CD4-positive, alpha-beta T cell treated with Interleukin-4 for 4 hours (primary cell): ENCODE data around the gene C2orf72.
"Not testable (repeated sequence)": the region's sequence is repeated elsewhere in the genome, so short reads cannot be mapped to it uniquely, and the experiment has no call there.

Source experiments
- DNase-seq: peaks from one replicate; pipeline ENCODE4 v3.0.0-alpha.2; 2020

The C2orf72 gene

GRCh38 chr2:231047923-231048915 lies 10.9 kb downstream of the C2orf72 start:
- no peak for DNase-seq

DNA sequence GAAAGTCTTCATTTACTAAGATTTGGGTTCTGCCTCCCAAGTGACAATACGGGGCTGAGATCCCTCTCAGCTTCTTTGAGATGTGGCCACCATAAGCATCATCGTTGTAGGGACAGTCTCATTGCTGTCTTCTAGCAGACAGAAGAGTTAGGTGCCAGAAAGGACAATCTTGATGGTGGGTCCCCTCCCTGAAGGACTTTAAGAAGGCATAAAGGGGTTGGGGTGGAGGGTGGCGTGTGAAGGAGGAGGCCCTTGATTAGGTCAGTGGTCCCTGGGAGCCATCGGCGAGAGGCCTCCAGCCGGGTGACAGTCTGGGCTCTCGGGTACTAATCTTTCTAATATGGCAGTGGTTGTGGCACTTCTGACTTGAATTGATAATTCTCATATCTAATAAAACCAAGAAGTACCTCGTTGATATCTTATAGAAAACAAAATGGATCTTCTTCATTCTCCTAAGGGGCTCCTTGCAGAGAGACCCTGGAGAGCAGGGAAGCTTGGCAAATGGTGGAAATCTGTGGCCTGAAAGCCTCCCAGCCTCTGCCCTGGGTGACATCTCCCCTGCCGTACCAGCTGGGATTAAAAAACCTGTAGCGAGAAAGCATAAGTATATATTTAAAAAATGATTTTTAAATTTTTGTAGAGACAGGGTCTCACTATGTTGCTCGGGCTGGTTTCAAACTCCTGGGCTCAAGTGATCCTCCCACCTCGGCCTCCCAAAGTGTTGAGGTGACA lies 12.1 kb downstream of the C2orf72 start:
- no peak for DNase-seq

DNA sequence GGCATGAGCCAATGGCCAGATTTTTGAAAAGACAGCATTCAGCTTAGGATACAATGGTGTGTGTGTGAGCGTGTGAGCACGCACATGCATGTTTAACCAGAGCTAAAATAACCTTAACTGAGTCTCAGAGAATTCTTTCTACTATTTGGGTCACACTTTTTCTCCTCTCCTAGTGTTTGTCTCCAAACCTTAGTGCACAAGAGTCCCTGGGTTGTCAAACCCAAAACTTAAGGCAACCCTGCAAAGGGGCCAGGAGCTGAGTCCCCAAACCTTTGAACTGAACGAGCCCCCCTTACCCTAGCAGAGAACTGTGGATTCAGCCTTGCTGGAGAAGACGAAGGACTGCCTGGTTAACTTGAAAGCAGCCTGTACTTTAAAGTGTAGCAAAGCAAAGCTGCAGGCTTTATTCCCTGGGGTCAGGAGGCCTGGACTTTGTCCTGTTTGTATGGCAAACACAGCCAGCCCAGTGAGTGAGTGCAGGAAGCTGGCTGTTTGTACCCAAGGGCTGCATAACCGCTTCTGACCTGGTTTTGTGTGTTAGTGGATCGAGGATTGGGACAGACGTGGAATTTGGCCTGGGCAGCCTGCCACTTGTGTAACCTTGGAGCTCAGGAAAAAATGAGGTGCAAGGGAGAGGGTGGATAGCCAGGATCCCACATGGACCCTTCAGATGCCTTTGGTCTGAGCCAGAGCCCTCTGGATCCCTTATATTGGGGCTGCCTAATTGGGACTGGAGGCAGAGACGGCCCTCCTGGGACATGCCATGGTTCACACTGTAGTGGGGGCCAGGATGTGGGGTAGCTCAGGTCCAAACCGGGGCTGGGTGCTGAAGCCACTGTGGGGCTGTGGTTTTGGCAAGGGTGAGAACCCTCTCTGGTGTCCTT lies 12.9 kb downstream of the C2orf72 start:
- DNase-seq = no peak

GRCh38 chr2:231051116-231051515 lies 13.8 kb downstream of the C2orf72 start:
- no peak for DNase-seq

- peak; percentile 82 for DNase-seq
Observed at GRCh38 chr2:231052494-231053451, 15.4 kb downstream of the C2orf72 start.

- no peak for DNase-seq
Observed at GRCh38 chr2:231053846-231054245, 16.5 kb downstream of the C2orf72 start.

DNA sequence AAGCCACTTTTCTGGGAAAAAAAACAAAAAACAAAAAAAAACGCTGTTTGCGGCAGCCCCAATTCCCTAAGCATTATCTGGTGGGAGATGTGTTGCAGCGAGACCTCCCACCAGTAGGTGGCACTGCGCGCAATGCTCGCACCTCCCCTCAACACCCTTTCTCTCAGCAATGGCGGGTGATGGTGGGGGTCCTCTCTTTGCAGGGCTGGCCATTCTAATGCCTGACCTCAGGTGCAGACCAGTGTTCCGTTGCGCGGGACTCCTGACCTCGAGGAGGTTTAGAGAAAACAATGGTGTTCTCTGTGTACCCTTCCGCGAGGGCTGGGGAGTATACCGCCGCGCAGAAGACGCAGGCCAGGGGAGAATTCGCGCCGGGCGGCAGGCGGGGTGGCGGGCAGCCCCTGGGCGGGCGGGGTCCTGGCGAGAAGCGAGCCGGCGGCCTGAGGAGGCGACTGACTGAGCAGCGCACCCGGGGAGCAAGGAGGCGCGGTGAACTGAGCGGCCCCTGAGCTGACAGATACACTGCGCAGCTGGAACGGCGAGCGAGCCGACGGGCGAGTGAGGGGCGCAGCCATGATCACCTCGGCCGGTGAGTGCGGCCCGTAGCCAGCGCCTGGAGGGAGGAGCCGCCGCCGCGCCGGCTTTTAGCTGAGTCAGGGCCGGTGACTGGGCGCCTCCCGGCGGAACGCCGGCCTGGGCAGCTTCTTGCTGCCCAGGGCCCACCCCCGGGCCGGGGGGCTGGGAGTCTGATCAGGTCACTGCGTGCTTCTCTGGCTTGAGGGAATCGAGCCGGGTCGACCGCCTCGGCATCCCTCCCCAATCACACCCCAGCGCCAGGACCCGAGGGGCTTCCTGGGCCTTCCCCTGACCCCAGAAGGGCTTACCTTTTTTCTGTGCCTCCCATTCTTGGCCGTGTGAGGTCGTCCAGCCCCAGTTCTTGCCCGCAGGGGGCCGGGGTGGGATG lies 19.4 kb downstream of the C2orf72 start, which contains the start of gene PSMD1:
PSMD1 (plus strand) TSS at position 415 of the 964 bp plus-strand sequence; CDS start at position 574, 159 bp downstream.
- peak; percentile 95 for DNase-seq

- DNase-seq = no peak
Observed at GRCh38 chr2:231057590-231057989, 20.3 kb downstream of the C2orf72 start.

GRCh38 chr2:231058761-231059550 lies 21.6 kb downstream of the C2orf72 start:
- DNase-seq = no peak

DNA sequence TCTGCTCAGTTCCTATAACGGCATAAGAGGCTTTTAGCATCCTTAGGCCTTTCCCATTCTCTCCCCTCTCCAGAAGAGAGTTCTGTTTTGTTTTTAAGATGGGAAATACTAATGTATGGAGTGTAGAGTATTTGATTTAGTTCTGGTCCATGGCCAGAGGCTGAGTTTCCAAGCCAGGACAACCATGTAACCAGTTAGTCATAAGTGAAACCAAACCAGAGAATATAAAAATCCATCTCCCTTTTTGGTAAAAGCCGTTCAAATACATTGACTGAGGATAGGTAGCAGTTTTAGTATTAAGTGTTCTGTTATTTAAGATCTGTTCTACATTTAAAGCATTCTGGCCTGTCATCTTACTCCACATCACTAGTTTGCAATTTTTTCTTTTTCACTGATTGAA lies 22.4 kb downstream of the C2orf72 start:
- no peak for DNase-seq

- DNase-seq = no peak
Observed at GRCh38 chr2:231062776-231063175, 25.5 kb downstream of the C2orf72 start.

GRCh38 chr2:231063347-231063746 lies 26.0 kb downstream of the C2orf72 start:
- no peak for DNase-seq

- no peak for DNase-seq
Observed at GRCh38 chr2:231065966-231066365, 28.6 kb downstream of the C2orf72 start.

DNA sequence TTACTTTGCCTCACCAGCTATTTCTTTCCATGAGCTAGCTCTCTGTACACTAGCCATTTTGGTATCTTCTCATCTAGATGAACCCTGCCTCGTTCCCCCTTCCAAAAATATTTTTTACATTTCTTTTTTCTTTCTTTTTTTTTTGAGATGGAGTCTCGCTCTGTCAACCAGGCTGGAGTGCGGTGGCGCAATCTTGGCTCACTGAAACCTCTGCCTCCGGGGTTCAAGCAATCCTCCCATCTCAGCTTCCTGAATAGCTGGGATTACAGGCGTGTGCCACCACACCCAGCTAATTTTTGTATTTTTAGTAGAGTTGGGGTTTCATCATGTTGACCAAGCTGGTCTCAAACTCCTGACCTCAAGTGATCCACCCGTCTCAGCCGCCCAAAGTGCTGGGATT lies 30.2 kb downstream of the C2orf72 start:
- not testable (repeated sequence) for DNase-seq

- DNase-seq = peak; percentile 35
Observed at GRCh38 chr2:231068525-231069222, 31.4 kb downstream of the C2orf72 start.

- no peak for DNase-seq
Observed at GRCh38 chr2:231069379-231070054, 32.2 kb downstream of the C2orf72 start.

DNA sequence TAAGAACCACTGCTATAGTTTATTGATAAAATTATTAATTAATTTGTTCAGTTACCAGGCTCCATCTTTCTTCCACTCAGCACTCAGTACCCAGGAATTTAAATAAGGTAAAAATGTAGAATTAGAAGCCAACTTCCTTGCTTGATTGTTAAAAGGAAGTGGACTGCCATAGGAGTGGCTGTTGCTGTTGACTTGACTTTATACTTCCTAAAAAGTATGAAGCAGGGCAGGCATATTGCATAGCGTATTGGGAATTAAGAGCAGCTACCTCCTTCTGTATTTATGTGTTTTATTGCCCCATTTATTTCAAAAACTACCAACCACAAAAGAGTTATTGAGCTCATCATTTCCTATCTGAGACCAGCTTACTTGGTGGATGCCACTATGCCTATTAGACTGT lies 47.2 kb downstream of the C2orf72 start:
- no peak for DNase-seq

DNA sequence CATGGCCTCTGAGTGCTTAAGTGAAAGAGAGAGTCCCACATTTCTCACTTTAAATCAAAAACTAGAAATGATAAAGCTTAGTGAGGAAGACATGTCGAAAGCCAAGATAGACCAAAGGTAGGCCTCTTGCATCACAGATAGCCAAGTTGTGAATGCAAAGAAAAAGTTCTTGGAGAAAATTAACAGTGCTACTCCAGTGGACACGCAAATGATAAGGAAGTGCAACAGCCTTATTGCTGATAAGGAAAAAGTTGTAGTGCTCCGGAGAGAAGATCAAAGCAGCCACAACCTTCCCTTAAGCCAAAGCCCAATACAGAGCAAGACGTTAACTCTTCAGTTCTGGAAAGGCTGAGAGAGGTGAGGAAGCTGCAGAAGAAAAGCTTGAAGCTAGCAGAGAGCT lies 51.4 kb downstream of the C2orf72 start:
- DNase-seq = no peak
